MCF 10A (cell line): ENCODE results near the gene NECAB2. TPM values are rescaled to one million over a fixed set of nuclear protein-coding genes. Genes with fewer than 3 reads are reported as not detected.
A peak's percentile ranks its signal among the peaks of the same experiment; 100 is the strongest.

ENCODE experiments used
- BruUV-seq: library from RNA; stranded (reverse); fragments of 400-500 nt; replicated peaks from 2 replicates; lab custom pipeline; 2021; lab: Mats Ljungman, UMichigan
- CTCF ChIA-PET: fragments of 300-600 bp; sonication (Branson Sonifier 250); formaldehyde crosslinking; extraction: SDS; loops from one replicate; lab custom pipeline; 2021; ENCODE audit warnings: antibody characterized with exemption, inconsistent platforms; lab: Yijun Ruan, JAX
- POLR2A ChIA-PET: fragments of 300-600, 350-650 bp; sonication (Branson Sonifier 250); formaldehyde crosslinking; extraction: SDS; loops from one replicate; lab custom pipeline; 2020; ENCODE audit warnings: antibody characterized with exemption, inconsistent platforms; lab: Yijun Ruan, JAX
- DNase-seq: peaks from one replicate; pipeline ENCODE4 v3.0.0-alpha.2; 2018; ENCODE audit not compliant: unreplicated experiment
- H3K27ac Mint-ChIP-seq: one replicate; pipeline ENCODE4 v1.8.0; 2022; ENCODE audit warnings: mild to moderate bottlenecking, low read depth, mixed read lengths; ENCODE audit not compliant: unreplicated experiment
- H3K27me3 Mint-ChIP-seq: one replicate; pipeline ENCODE4 v1.8.0; 2022; ENCODE audit warnings: mixed read lengths; ENCODE audit not compliant: insufficient read depth, unreplicated experiment
- H3K36me3 Mint-ChIP-seq: one replicate; pipeline ENCODE4 v1.8.0; 2022; ENCODE audit warnings: mild to moderate bottlenecking, moderate library complexity, mixed read lengths; ENCODE audit not compliant: insufficient read depth, unreplicated experiment
- H3K4me1 Mint-ChIP-seq: one replicate; pipeline ENCODE4 v1.8.0; 2022; ENCODE audit warnings: mixed read lengths; ENCODE audit not compliant: insufficient read depth, unreplicated experiment
- H3K4me3 Mint-ChIP-seq: one replicate; pipeline ENCODE4 v1.8.0; 2022; ENCODE audit warnings: mild to moderate bottlenecking, moderate library complexity, mixed read lengths; ENCODE audit not compliant: unreplicated experiment
- H3K9me3 Mint-ChIP-seq: one replicate; pipeline ENCODE4 v1.8.0; 2022; ENCODE audit warnings: mixed read lengths; ENCODE audit not compliant: unreplicated experiment
- CTCF ChIP-seq: fragments of 200-600 bp; IDR thresholded peaks from one replicate; pipeline ENCODE4 v1.8.0; 2022; ENCODE audit warnings: antibody characterized with exemption, mild to moderate bottlenecking; ENCODE audit not compliant: unreplicated experiment
- intact Hi-C: fragments of 100-400 bp; cut with micrococcal nuclease; formaldehyde crosslinking; loops from 2 replicates; pipeline ENCODE4 v1.14.1; 2022
- total RNA-seq: library from RNA; stranded (reverse); gene quantifications from 2 replicates; pipeline ENCODE4 v1.2.3, GENCODE V29; 2022

Gene NECAB2
- total RNA-seq, 1 experiment from 2014 or later: 2.3 TPM

DNA sequence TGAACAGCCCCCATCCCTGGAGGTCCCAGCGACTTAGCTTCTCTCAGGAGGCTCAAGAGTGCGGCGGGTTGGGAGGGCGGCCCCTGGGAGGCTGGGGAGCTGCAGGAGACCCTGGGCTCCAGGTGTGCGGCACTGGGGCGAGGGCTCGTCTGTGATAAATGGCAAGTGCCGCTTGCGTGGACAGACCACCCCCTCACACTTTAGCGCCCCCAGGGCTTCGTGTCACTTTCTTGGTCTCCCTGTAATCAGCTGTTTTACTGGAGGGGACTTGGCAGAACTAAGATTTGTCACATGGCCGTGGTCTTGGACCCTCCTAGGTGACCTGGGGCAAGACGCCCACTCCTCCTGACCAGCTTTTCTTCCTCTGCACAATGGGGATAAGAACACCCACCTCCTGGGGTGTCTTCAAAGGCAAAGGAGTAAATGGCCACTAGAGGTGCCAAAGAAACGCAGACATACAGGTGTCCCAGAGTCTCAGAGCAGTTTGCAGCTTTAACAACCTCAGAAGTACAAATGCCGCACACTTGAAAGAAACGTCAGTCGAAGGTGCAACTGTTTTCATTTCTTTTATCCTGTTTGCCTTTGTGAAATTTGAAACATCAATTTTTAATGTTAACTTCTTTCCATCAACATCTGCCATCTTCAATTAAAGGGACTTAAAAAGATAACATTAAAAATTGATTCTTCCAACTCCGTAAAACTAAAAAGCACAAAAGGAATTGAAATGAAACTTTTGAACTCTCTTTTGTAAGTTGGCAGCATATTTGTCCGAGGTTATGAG, 14.1 kb upstream of the NECAB2 start:
- Mint-ChIP-seq H3K36me3 (no peaks in the 10 kb centered on the region), H3K27ac (peak overlapping the region; percentile 70), H3K9me3 (no peaks in the 10 kb centered on the region), H3K4me1 (peaks cover 8% of the 10 kb centered on the region), H3K27me3 (no peaks in the 10 kb centered on the region), H3K4me3 (peak overlapping the region; percentile 77)
- TF ChIP-seq CTCF: peak; percentile 39
- ChIA-PET CTCF (interaction anchor here (0.5 to 14.7 kb wide), 34 partner anchors 8 to 1809 kb away, joined by 3 to 220 read pairs (median 3); partner anchors contain the start of gene SLC38A8), POLR2A (interaction anchor here (0.6 to 3.2 kb wide), 8 partner anchors 10 to 515 kb away, joined by 3 to 58 read pairs (median 5); partner anchors contain the start of genes MBTPS1 and MLYCD)
- BruUV-seq: TSS peak; percentile 67
- intact Hi-C loops: loop anchor here (1.0 to 10.0 kb wide), 4 partner anchors 28 to 548 kb away; partner anchors contain the start of gene MEAK7
- DNase-seq: peak; percentile 61

DNA sequence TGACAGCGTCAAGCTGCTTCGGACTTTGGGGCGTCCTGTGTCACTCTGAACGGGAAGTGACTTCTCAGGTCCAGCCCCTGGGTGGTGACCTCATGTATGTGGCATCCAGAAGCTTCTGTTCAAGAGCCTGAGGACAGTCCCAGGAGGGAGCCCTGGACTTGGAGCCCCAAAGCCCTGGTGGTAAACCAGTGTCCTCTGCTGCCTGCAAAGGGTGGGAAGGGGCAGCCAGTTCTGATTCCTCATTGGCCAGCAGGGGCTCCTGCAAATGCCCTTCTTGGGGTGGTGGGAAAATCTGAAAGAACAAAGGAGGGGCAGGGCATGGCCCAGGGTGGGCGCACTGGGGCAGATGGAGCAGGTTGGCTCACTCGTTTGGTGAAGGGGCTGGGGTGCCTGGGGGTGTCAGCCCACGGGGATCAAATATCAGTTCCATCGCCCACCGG, 13.4 kb upstream of the NECAB2 start:
- Mint-ChIP-seq H3K9me3 (no peaks in the 10 kb centered on the region), H3K27ac (no peak overlapping the region), H3K36me3 (no peaks in the 10 kb centered on the region), H3K27me3 (no peaks in the 10 kb centered on the region), H3K4me1 (peaks cover 8% of the 10 kb centered on the region), H3K4me3 (peak overlapping the region; percentile 77)
- POLR2A ChIA-PET: interaction anchor here (0.6 to 3.2 kb wide), 6 partner anchors 11 to 514 kb away, joined by 3 to 58 read pairs (median 6); partner anchors contain the start of gene MBTPS1
- intact Hi-C loops: loop anchor here (5.0 to 10.0 kb wide), 2 partner anchors 220 to 548 kb away; partner anchors contain the start of gene MEAK7
- CTCF ChIA-PET: interaction anchor here (0.8 to 14.7 kb wide), 15 partner anchors 11 to 233 kb away, joined by 3 to 220 read pairs (median 6); partner anchors contain the start of gene SLC38A8
- no TSS peak for BruUV-seq
- no peak for TF ChIP-seq CTCF
- DNase-seq: peak; percentile 35

DNA sequence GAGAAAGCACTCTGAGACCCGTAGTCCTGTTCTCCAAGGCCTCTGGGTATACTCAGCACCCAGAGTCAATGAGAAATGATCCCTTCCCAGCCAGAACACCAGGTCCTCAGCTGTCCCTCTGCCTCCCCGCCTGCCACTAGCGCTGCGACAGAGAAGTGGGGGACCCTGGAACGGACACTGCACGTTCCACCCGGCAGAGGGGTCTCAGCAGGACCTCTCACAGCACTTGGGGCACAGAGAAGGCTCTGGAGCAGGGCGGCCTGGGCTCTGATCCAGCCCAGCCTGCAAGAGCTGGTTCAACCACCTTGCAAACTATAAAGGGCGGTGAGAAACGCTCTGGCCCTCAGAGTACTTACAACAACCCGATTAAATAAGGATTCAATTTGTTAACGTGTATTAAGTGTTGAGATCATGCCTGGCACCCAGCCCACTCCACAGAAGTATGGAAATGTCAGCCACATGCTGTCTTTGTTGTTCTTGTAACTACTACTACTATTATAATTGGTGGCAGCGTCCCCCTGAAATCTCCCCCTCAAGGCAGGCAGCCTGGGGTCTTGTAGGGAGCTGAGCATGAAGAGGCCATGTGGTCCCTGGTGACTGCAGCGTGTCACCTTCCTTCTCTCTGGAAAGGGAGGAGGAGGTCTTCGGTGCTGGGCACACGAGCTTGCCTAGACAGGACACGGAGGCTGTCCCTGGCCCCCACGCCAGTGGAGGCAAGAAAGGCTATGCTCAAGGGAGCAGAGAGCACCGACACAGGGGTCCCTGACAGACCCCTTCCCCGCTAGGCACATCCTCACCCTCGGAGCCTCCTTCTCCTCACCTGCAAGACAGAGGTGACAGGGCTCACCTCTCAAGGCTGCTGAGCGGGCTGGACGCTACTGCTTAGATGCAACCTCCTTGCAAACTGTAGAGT, 12.6 kb upstream of the NECAB2 start:
- H3K9me3 Mint-ChIP-seq: no peaks in the 10 kb centered on the region
- no peak for TF ChIP-seq CTCF
- peaks cover 8% of the 10 kb centered on the region for H3K4me1 Mint-ChIP-seq
- CTCF ChIA-PET: interaction anchor here (0.5 to 14.7 kb wide), 23 partner anchors 8 to 781 kb away, joined by 3 to 220 read pairs (median 4); partner anchors contain the start of gene SLC38A8
- no peak overlapping the region for H3K4me3 Mint-ChIP-seq
- DNase-seq: no peak
- no peaks in the 10 kb centered on the region for H3K27me3 Mint-ChIP-seq
- H3K27ac Mint-ChIP-seq: no peak overlapping the region
- BruUV-seq: no TSS peak
- intact Hi-C loops: loop anchor here (1.0 to 10.0 kb wide), 3 partner anchors 89 to 219 kb away; no protein-coding TSS in a partner anchor
- POLR2A ChIA-PET: interaction anchor here (1.0 kb wide), 1 partner anchor 108 kb away, joined by 3 read pairs; no protein-coding TSS in a partner anchor
- H3K36me3 Mint-ChIP-seq: no peaks in the 10 kb centered on the region
